A549 (cell line): Measurements from ENCODE around the gene NUTM2E.
"Not testable (repeated sequence)": the region's sequence is repeated elsewhere in the genome, so short reads cannot be mapped to it uniquely, and the experiment has no call there.

Source experiments
- BHLHE40 ChIP-seq: IDR thresholded peaks from 2 replicates; pipeline ENCODE4 v1.6.1; 2012; ENCODE audit warnings: low read depth, low read length, inconsistent platforms
- CEBPB ChIP-seq, 2 experiments: fragments of >200 bp in 1 of 2; sonication (Bioruptor Twin) in 1 of 2; formaldehyde crosslinking in 1 of 2; IDR thresholded peaks; 2 replicates each; pipeline ENCODE4 v1.6.1; 2012 to 2016
- CHD2 ChIP-seq: fragments of 150-350 bp; IDR thresholded peaks from 2 replicates; pipeline ENCODE4 v1.6.1; 2014; ENCODE audit warnings: low read length; ENCODE audit not compliant: partially characterized antibody
- EP300 ChIP-seq, 2 experiments: fragments of >200 bp; sonication (Bioruptor Twin); formaldehyde crosslinking; IDR thresholded peaks; 2 replicates in 1 of 2; 3 replicates in 1 of 2; pipeline ENCODE4 v1.6.1; 2016 to 2017
- KDM5A ChIP-seq: fragments of 200-600 bp; sonication (generic); IDR thresholded peaks from 2 replicates; pipeline ENCODE4 v1.6.1; 2016; ENCODE audit warnings: antibody characterized with exemption, mild to moderate bottlenecking
- POLR2A ChIP-seq: IDR thresholded peaks from 2 replicates; pipeline ENCODE4 v1.6.1; 2012; ENCODE audit warnings: mild to moderate bottlenecking, low read length
- RAD21 ChIP-seq, 2 experiments: fragments of >200 bp in 1 of 2; sonication (Bioruptor Twin) in 1 of 2; formaldehyde crosslinking in 1 of 2; IDR thresholded peaks in 1 of 2; conservative IDR thresholded peaks in 1 of 2; 2 replicates in 1 of 2; 3 replicates in 1 of 2; pipeline ENCODE4 v1.6.1; 2012 to 2018; ENCODE audit warnings: inconsistent platforms in 1 of 2
- RCOR1 ChIP-seq: fragments of 150-350 bp; IDR thresholded peaks from 2 replicates; pipeline ENCODE4 v1.6.1; 2014; ENCODE audit warnings: antibody characterized with exemption, low read length, low read depth
- SREBF2 ChIP-seq: fragments of 450-650 bp; IDR thresholded peaks from 2 replicates; pipeline ENCODE4 v1.6.1; 2014; ENCODE audit warnings: mild to moderate bottlenecking, moderate library complexity
- TF ChIP-seq, protein P1 (sequence below): fragments of 450-650 bp; IDR thresholded peaks from 2 replicates; pipeline ENCODE4 v1.6.1; 2014; ENCODE audit warnings: antibody characterized with exemption
- TF ChIP-seq, protein P2 (sequence below): fragments of >200 bp; sonication (Bioruptor Twin); formaldehyde crosslinking; IDR thresholded peaks from 3 replicates; pipeline ENCODE4 v1.5.1; 2016
- TF ChIP-seq, protein P3 (sequence below): IDR thresholded peaks from 2 replicates; pipeline ENCODE4 v1.6.1; 2012

DNA sequence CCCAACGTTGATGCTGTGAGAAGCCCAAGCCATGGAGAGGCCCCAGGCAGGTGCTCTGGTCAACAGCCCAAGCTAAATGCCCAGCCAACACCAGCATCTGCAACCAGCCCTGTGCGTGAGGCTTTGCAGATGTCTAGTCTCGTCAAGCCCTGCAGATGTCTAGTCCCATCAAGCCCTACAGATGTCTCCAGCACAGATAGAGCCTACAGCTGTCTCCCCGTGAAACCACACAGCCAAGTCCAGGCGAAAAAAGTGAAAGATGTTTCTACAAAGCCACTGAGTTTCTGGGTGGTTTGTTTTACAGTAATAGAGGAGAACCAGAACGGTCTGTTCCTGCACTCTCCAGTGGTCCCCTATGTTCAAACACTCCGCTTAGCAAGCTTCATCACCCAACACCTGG lies 41.5 kb downstream of the NUTM2E start:
- not testable (repeated sequence) for TF ChIP-seq CEBPB (IDR thresholded peaks at IDR 0.05); RAD21 (conservative IDR thresholded peaks at IDR 0.05 in 1 of 2, IDR thresholded peaks at IDR 0.05 in 1 of 2); SREBF2; EP300 (IDR thresholded peaks at IDR 0.05); POLR2A; CHD2; RCOR1; BHLHE40; KDM5A
- TF ChIP-seq, protein P1, sequence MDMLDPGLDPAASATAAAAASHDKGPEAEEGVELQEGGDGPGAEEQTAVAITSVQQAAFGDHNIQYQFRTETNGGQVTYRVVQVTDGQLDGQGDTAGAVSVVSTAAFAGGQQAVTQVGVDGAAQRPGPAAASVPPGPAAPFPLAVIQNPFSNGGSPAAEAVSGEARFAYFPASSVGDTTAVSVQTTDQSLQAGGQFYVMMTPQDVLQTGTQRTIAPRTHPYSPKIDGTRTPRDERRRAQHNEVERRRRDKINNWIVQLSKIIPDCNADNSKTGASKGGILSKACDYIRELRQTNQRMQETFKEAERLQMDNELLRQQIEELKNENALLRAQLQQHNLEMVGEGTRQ, result not testable (repeated sequence)
- TF ChIP-seq, protein P2, sequence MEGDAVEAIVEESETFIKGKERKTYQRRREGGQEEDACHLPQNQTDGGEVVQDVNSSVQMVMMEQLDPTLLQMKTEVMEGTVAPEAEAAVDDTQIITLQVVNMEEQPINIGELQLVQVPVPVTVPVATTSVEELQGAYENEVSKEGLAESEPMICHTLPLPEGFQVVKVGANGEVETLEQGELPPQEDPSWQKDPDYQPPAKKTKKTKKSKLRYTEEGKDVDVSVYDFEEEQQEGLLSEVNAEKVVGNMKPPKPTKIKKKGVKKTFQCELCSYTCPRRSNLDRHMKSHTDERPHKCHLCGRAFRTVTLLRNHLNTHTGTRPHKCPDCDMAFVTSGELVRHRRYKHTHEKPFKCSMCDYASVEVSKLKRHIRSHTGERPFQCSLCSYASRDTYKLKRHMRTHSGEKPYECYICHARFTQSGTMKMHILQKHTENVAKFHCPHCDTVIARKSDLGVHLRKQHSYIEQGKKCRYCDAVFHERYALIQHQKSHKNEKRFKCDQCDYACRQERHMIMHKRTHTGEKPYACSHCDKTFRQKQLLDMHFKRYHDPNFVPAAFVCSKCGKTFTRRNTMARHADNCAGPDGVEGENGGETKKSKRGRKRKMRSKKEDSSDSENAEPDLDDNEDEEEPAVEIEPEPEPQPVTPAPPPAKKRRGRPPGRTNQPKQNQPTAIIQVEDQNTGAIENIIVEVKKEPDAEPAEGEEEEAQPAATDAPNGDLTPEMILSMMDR, result not testable (repeated sequence)
- TF ChIP-seq, protein P3, sequence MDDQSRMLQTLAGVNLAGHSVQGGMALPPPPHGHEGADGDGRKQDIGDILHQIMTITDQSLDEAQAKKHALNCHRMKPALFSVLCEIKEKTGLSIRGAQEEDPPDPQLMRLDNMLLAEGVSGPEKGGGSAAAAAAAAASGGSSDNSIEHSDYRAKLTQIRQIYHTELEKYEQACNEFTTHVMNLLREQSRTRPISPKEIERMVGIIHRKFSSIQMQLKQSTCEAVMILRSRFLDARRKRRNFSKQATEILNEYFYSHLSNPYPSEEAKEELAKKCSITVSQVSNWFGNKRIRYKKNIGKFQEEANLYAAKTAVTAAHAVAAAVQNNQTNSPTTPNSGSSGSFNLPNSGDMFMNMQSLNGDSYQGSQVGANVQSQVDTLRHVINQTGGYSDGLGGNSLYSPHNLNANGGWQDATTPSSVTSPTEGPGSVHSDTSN, result not testable (repeated sequence)
